Panc1 (cell line): ENCODE results near the gene PDE4B. TPM values are rescaled to one million over a fixed set of nuclear protein-coding genes. Genes with fewer than 3 reads are reported as not detected.

Source experiments
- ATAC-seq: fragments of 200-7000 bp; cut with Tn5 transposase; 2 replicates; pipeline ENCODE4 v1.9.1; 2020; ENCODE audit warnings: mild to moderate bottlenecking, moderate library complexity
- BruUV-seq: library from RNA; stranded (reverse); fragments of 400-500 nt; replicated peaks from 2 replicates; lab custom pipeline; 2021; lab: Mats Ljungman, UMichigan
- CTCF ChIA-PET: fragments of 300-600 bp; sonication (Branson Sonifier 250); formaldehyde crosslinking; loops from one replicate; lab custom pipeline; 2022; ENCODE audit warnings: antibody characterized with exemption; lab: Charles Lee
- POLR2A ChIA-PET: fragments of 300-600 bp; sonication (Branson Sonifier 250); formaldehyde crosslinking; loops from one replicate; lab custom pipeline; 2022; ENCODE audit warnings: antibody characterized with exemption; lab: Charles Lee
- DNase-seq: peaks from one replicate; pipeline ENCODE4 v3.0.0-alpha.2; 2010; ENCODE audit warnings: low read depth, low spot score
- H3K27ac ChIP-seq: 2 replicates; pipeline ENCODE4 v1.5.1; 2011; ENCODE audit warnings: mild to moderate bottlenecking, low read length, inconsistent platforms
- H3K27me3 ChIP-seq: fragments of 200-500 bp; sonication (Bioruptor generic); 2 replicates; pipeline ENCODE4 v1.6.0; 2014; ENCODE audit warnings: low read length, inconsistent platforms; ENCODE audit not compliant: control insufficient read depth, insufficient read depth
- H3K36me3 ChIP-seq: fragments of 200-500 bp; sonication (Bioruptor generic); 2 replicates; pipeline ENCODE4 v1.5.1; 2014; ENCODE audit warnings: inconsistent platforms, mild to moderate bottlenecking, low read length, moderate library complexity; ENCODE audit not compliant: control insufficient read depth, insufficient read depth
- H3K4me1 ChIP-seq: 2 replicates; pipeline ENCODE4 v1.5.1; 2011; ENCODE audit warnings: inconsistent platforms, mild to moderate bottlenecking, low read length, moderate library complexity; ENCODE audit not compliant: control insufficient read depth, insufficient read depth
- H3K4me3 ChIP-seq, 2 experiments: 2 replicates each; pipeline ENCODE4 v1.5.1; 2011 to 2012; ENCODE audit warnings: low read depth in 2 of 2, low read length in 2 of 2, mild to moderate bottlenecking in 2 of 2, inconsistent platforms in 1 of 2, moderate library complexity in 1 of 2
- H3K9me3 ChIP-seq: fragments of 200-500 bp; sonication (Bioruptor generic); 2 replicates; pipeline ENCODE4 v1.5.1; 2014; ENCODE audit warnings: low read depth, mild to moderate bottlenecking, inconsistent platforms, low read length, moderate library complexity; ENCODE audit not compliant: control insufficient read depth, insufficient read depth
- POLR2AphosphoS5 ChIP-seq: IDR thresholded peaks from 2 replicates; pipeline ENCODE4 v1.6.1; 2012; ENCODE audit warnings: mild to moderate bottlenecking, low read depth, low read length, moderate library complexity
- SIN3A ChIP-seq: IDR thresholded peaks from 2 replicates; pipeline ENCODE4 v1.6.1; 2012; ENCODE audit warnings: low read depth, mild to moderate bottlenecking, low read length, moderate library complexity, borderline replicate concordance; ENCODE audit not compliant: insufficient read depth
- TCF7L2 ChIP-seq: IDR thresholded peaks from 2 replicates; pipeline ENCODE4 v1.6.1; 2011; ENCODE audit warnings: mild to moderate bottlenecking, low read depth, low read length, inconsistent platforms
- in situ Hi-C: cut with HindIII; loops from 2 replicates; pipeline ENCODE4 v1.10.0; 2016; ENCODE audit warnings: low sequenced_read_pairs, low pct_unique_long_range_greater_than_20kb
- intact Hi-C: fragments of 100-400 bp; cut with micrococcal nuclease; formaldehyde crosslinking; loops from one replicate; pipeline ENCODE4 v1.10.0; 2022; ENCODE audit not compliant: unreplicated experiment
- total RNA-seq: library from RNA; stranded (reverse); gene quantifications from one replicate; pipeline ENCODE4 v1.2.1, GENCODE V29; 2021; ENCODE audit not compliant: unreplicated experiment
- TF ChIP-seq, protein P1 (sequence below): fragments of 450-650 bp; IDR thresholded peaks from 2 replicates; pipeline ENCODE4 v1.5.1; 2017; ENCODE audit warnings: mild to moderate bottlenecking
- TF ChIP-seq, protein P2 (sequence below), 2 experiments: IDR thresholded peaks; 2 replicates each; pipeline ENCODE4 v1.6.1; 2011 to 2012; ENCODE audit warnings: low read depth in 2 of 2, control low read depth in 1 of 2, low read length in 1 of 2, mild to moderate bottlenecking in 1 of 2, moderate library complexity in 1 of 2; ENCODE audit not compliant: insufficient read depth in 1 of 2

Gene PDE4B
- total RNA-seq, 1 experiment from 2014 or later, result 0.26 TPM

GRCh38 chr1:66267201-66267940, 474.7 kb downstream of the PDE4B start:
- ATAC-seq (no peak), DNase-seq (no peak)
- BruUV-seq, result no TSS peak
- Histone ChIP-seq H3K36me3 (no peaks in the 10 kb centered on the region), H3K4me3 (no peak overlapping the region), H3K27ac (no peak overlapping the region), H3K9me3 (no peaks in the 10 kb centered on the region), H3K27me3 (no peaks in the 10 kb centered on the region), H3K4me1 (no peaks in the 10 kb centered on the region; the same call in 1 of the 2 replicates)
- in situ Hi-C loops, result no loop called here
- TF ChIP-seq, protein P1, sequence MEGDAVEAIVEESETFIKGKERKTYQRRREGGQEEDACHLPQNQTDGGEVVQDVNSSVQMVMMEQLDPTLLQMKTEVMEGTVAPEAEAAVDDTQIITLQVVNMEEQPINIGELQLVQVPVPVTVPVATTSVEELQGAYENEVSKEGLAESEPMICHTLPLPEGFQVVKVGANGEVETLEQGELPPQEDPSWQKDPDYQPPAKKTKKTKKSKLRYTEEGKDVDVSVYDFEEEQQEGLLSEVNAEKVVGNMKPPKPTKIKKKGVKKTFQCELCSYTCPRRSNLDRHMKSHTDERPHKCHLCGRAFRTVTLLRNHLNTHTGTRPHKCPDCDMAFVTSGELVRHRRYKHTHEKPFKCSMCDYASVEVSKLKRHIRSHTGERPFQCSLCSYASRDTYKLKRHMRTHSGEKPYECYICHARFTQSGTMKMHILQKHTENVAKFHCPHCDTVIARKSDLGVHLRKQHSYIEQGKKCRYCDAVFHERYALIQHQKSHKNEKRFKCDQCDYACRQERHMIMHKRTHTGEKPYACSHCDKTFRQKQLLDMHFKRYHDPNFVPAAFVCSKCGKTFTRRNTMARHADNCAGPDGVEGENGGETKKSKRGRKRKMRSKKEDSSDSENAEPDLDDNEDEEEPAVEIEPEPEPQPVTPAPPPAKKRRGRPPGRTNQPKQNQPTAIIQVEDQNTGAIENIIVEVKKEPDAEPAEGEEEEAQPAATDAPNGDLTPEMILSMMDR, result no peak
- no peak for TF ChIP-seq SIN3A
- TF ChIP-seq, protein P2, sequence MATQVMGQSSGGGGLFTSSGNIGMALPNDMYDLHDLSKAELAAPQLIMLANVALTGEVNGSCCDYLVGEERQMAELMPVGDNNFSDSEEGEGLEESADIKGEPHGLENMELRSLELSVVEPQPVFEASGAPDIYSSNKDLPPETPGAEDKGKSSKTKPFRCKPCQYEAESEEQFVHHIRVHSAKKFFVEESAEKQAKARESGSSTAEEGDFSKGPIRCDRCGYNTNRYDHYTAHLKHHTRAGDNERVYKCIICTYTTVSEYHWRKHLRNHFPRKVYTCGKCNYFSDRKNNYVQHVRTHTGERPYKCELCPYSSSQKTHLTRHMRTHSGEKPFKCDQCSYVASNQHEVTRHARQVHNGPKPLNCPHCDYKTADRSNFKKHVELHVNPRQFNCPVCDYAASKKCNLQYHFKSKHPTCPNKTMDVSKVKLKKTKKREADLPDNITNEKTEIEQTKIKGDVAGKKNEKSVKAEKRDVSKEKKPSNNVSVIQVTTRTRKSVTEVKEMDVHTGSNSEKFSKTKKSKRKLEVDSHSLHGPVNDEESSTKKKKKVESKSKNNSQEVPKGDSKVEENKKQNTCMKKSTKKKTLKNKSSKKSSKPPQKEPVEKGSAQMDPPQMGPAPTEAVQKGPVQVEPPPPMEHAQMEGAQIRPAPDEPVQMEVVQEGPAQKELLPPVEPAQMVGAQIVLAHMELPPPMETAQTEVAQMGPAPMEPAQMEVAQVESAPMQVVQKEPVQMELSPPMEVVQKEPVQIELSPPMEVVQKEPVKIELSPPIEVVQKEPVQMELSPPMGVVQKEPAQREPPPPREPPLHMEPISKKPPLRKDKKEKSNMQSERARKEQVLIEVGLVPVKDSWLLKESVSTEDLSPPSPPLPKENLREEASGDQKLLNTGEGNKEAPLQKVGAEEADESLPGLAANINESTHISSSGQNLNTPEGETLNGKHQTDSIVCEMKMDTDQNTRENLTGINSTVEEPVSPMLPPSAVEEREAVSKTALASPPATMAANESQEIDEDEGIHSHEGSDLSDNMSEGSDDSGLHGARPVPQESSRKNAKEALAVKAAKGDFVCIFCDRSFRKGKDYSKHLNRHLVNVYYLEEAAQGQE (IDR thresholded peaks at IDR 0.05; ENCODE audit: insufficient read depth in 1 of 2, low read depth in 2 of 2, low read length in 1 of 2), result no peak
- TF ChIP-seq POLR2AphosphoS5, result no peak
- TF ChIP-seq TCF7L2, result no peak
- CTCF ChIA-PET, result no interaction called here
- intact Hi-C loops, result no loop called here
- POLR2A ChIA-PET, result no interaction called here

DNA sequence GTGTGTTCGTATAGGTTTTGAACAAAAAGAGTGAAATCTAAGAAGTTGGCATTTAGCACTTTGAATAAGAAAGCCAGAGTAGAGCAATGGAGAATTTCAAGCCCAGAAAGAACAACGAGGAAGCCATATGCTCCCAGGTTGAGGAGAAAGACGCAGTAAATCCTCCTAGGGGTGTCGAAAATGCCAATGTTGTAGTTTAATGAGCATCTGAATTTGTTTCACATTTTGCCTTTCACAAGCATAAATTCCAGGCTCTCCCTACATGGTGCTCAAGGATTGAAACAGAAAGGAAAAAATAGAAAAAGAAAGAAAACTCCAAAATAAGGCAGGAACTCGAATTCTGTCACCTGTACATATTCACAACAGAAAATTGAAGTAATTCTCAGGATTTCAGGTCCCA, 476.5 kb downstream of the PDE4B start:
- Histone ChIP-seq H3K9me3 (no peaks in the 10 kb centered on the region), H3K27ac (no peak overlapping the region), H3K4me3 (no peak overlapping the region), H3K27me3 (no peaks in the 10 kb centered on the region), H3K36me3 (no peaks in the 10 kb centered on the region), H3K4me1 (no peaks in the 10 kb centered on the region; the same call in 1 of the 2 replicates)
- in situ Hi-C loops, result no loop called here
- no TSS peak for BruUV-seq
- ChIA-PET POLR2A (no interaction called here), CTCF (interaction anchor here (0.6 kb wide), 1 partner anchor 264 kb away, joined by 3 read pairs; no protein-coding TSS in a partner anchor)
- DNase-seq (no peak), ATAC-seq (no peak)
- TF ChIP-seq, protein P1, result no peak
- no peak for TF ChIP-seq SIN3A
- no peak for TF ChIP-seq POLR2AphosphoS5
- intact Hi-C loops, result no loop called here
